Liver (tissue), 9 donors: ENCODE results near the gene NEB. TPM values are rescaled to one million over a fixed set of nuclear protein-coding genes. Genes with fewer than 3 reads are reported as not detected.

Experiments
- DNase-seq: peaks from one replicate; pipeline ENCODE4 v3.0.0-alpha.2; 2017; ENCODE audit warnings: low spot score
- H3K27ac ChIP-seq, 2 donors: one replicate each; pipeline ENCODE4 v1.7.0; 2013; ENCODE audit warnings: inconsistent platforms in 2 of 2, low read length in 2 of 2, control low read depth in 1 of 2, low read depth in 1 of 2, mild to moderate bottlenecking in 1 of 2
- H3K27me3 ChIP-seq, 4 donors: one replicate each; pipeline versions ENCODE4 v1.6.1 to v1.7.0; 2013; ENCODE audit warnings: low read length in 3 of 4, inconsistent platforms in 1 of 4, mild to moderate bottlenecking in 1 of 4, moderate library complexity in 1 of 4; ENCODE audit not compliant: control insufficient read depth in 4 of 4, insufficient read depth in 4 of 4
- H3K36me3 ChIP-seq, 4 donors: one replicate each; pipeline versions ENCODE4 v1.6.1 to v1.7.0; 2013; ENCODE audit warnings: low read length in 3 of 4, mild to moderate bottlenecking in 3 of 4, low read depth in 1 of 4, moderate library complexity in 1 of 4; ENCODE audit not compliant: control insufficient read depth in 4 of 4, insufficient read depth in 3 of 4
- H3K4me1 ChIP-seq, 4 donors: one replicate each; pipeline versions ENCODE4 v1.6.1 to v1.7.0; 2013; ENCODE audit warnings: low read length in 3 of 4, mild to moderate bottlenecking in 3 of 4, moderate library complexity in 1 of 4; ENCODE audit not compliant: control insufficient read depth in 4 of 4, insufficient read depth in 4 of 4
- H3K4me3 ChIP-seq, 3 donors: one replicate each; pipeline versions ENCODE4 v1.6.1 to v1.7.0; 2013; ENCODE audit warnings: low read length in 3 of 3, control low read depth in 1 of 3, low read depth in 1 of 3, mild to moderate bottlenecking in 1 of 3
- H3K9ac ChIP-seq, 2 donors: one replicate each; pipeline ENCODE4 v1.7.0; 2013; ENCODE audit warnings: low read length in 2 of 2, mild to moderate bottlenecking in 2 of 2, moderate library complexity in 2 of 2, control low read depth in 1 of 2, low read depth in 1 of 2
- H3K9me3 ChIP-seq, 4 donors: one replicate each; pipeline versions ENCODE4 v1.6.1 to v1.7.0; 2013; ENCODE audit warnings: low read length in 3 of 4; ENCODE audit not compliant: control insufficient read depth in 4 of 4
- EGR1 ChIP-seq, 2 donors: IDR thresholded peaks; 2 replicates each; pipeline ENCODE4 v1.6.1; 2016 to 2018; ENCODE audit warnings: antibody characterized with exemption in 2 of 2, low read depth in 2 of 2
- FOXA1 ChIP-seq: IDR thresholded peaks from 2 replicates; pipeline ENCODE4 v1.6.1; 2016; ENCODE audit warnings: antibody characterized with exemption
- FOXA2 ChIP-seq: IDR thresholded peaks from 2 replicates; pipeline ENCODE4 v1.6.1; 2016; ENCODE audit warnings: antibody characterized with exemption
- GABPA ChIP-seq, 2 donors: IDR thresholded peaks in 1 of 2; conservative IDR thresholded peaks in 1 of 2; 2 replicates each; pipeline ENCODE4 v1.6.1; 2016; ENCODE audit warnings: antibody characterized with exemption in 2 of 2, mild to moderate bottlenecking in 1 of 2, moderate library complexity in 1 of 2
- HNF4A ChIP-seq, 2 donors: conservative IDR thresholded peaks; 2 replicates each; pipeline ENCODE4 v1.6.1; 2016; ENCODE audit warnings: antibody characterized with exemption in 2 of 2, mild to moderate bottlenecking in 2 of 2
- HNF4G ChIP-seq: IDR thresholded peaks from 2 replicates; pipeline ENCODE4 v1.6.1; 2016; ENCODE audit warnings: antibody characterized with exemption
- JUND ChIP-seq, 2 donors: IDR thresholded peaks; 2 replicates each; pipeline ENCODE4 v1.6.1; 2016; ENCODE audit warnings: antibody characterized with exemption in 2 of 2
- NR2F2 ChIP-seq: IDR thresholded peaks from 2 replicates; pipeline ENCODE4 v1.6.1; 2016; ENCODE audit warnings: antibody characterized with exemption
- RAD21 ChIP-seq, 2 donors: IDR thresholded peaks; 2 replicates each; pipeline ENCODE4 v1.6.1; 2016; ENCODE audit warnings: antibody characterized with exemption in 2 of 2, mild to moderate bottlenecking in 2 of 2
- RXRA ChIP-seq, 2 donors: IDR thresholded peaks; 2 replicates each; pipeline ENCODE4 v1.6.1; 2017 to 2018; ENCODE audit warnings: antibody characterized with exemption in 2 of 2, mild to moderate bottlenecking in 1 of 2
- SP1 ChIP-seq: IDR thresholded peaks from 2 replicates; pipeline ENCODE4 v1.6.1; 2018; ENCODE audit warnings: antibody characterized with exemption, mild to moderate bottlenecking
- WGBS: extraction: QIAGEN DNeasy Blood & Tissue Kit; methylation state at CpG from one replicate; pipeline ENCODE4 v1.1.7; 2013; 5-methylcytosine and 5-hydroxymethylcytosine counted together
- polyA plus RNA-seq, 2 donors: library from polyadenylated mRNA; stranded (reverse) in 1 of 2; unstranded in 1 of 2; fragments of 200-250 nt in 1 of 2; fragments of >200 nt in 1 of 2; fragmentation: Nextera tagmentation in 1 of 2; extraction: Ambion mirVana in 1 of 2; gene quantifications; one replicate each; pipeline versions ENCODE4 v1.2.1 to v1.2.3, GENCODE V29; 2013 to 2015
- total RNA-seq, 2 donors: library from RNA; depleted of rRNA; stranded (reverse); fragments of >200 nt; gene quantifications; one replicate each; pipeline ENCODE4 v1.2.3, GENCODE V29; 2014
- TF ChIP-seq, protein P1 (sequence below): IDR thresholded peaks from 2 replicates; pipeline ENCODE4 v1.6.1; 2016; ENCODE audit warnings: antibody characterized with exemption
- TF ChIP-seq, protein P2 (sequence below): IDR thresholded peaks from 2 replicates; pipeline ENCODE4 v1.6.1; 2016; ENCODE audit warnings: antibody characterized with exemption, mild to moderate bottlenecking
- TF ChIP-seq, protein P3 (sequence below): IDR thresholded peaks from 2 replicates; pipeline ENCODE4 v1.6.1; 2016; ENCODE audit warnings: antibody characterized with exemption
- TF ChIP-seq, protein P4 (sequence below): fragments of 150-350 bp; IDR thresholded peaks from 2 replicates; pipeline ENCODE4 v1.5.1; 2017; ENCODE audit warnings: improper control_type of control experiment, low read depth, low read length; ENCODE audit not compliant: missing input control
- TF ChIP-seq, protein P5 (sequence below): IDR thresholded peaks from 2 replicates; pipeline ENCODE4 v1.6.1; 2016; ENCODE audit warnings: antibody characterized with exemption
- donor health status: healthy.
- donor health status: healthy.
- donor health status: healthy.
- donor health status: healthy.
- donor health status: healthy.

NEB gene
- total and polyA plus RNA-seq, 4 donors, result 0.28 to 6.4 (median 2.7) TPM

DNA sequence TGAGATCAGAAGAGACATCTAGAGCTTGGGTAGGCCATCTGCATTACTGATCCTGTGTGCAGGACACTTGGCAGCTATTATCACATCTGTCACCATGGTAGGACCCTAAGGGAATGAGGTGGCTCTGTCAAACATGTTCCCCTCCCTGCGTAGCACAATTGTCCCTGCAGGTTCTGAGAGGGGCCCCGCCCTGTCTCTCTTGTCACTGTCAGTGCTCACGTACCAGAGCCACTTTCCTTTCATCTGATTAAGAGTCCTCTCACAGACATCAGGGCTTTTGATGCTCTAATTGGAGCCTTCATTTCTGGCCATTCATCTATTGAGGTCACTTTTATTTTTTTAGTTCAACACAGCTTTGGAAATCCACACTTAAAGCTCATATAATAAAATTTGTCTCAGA lies 38.5 kb downstream of the NEB start:
- Histone ChIP-seq H3K4me1 (no peaks in the 10 kb centered on the region), H3K27ac (no peak overlapping the region), H3K9me3 (no peaks in the 10 kb centered on the region), H3K36me3 (no peaks in the 10 kb centered on the region), H3K27me3 (no peaks in the 10 kb centered on the region), H3K9ac (no peak overlapping the region), H3K4me3 (no peak overlapping the region)
- WGBS, result 87% methylated on average over 3 of the region's 3 CpGs
- DNase-seq, result no peak
- TF ChIP-seq, protein P1, sequence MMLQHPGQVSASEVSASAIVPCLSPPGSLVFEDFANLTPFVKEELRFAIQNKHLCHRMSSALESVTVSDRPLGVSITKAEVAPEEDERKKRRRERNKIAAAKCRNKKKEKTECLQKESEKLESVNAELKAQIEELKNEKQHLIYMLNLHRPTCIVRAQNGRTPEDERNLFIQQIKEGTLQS, result no peak
- no peak for TF ChIP-seq JUND (IDR thresholded peaks at IDR 0.05)
- TF ChIP-seq NR2F2, result no peak
- TF ChIP-seq FOXA1, result no peak

DNA sequence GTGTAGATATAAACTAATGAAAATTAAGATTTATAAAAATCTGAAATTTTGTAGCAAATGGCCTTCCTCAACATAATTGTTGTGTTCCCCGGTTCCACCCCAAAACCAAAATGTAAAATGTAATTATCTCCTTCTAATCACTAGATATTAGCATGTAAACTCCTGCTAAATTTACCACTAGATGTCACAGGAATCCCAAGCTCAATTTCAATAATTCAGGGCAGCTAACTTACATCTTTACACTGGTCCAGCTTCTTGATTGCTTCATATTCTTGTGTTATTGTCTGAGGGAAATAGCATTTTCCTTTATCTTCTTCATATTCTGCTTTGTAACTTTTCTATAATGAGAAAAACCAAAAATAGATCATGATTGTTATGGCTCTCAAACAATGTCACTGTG lies 42.6 kb downstream of the NEB start:
- no peak for DNase-seq
- Histone ChIP-seq H3K9me3 (no peaks in the 10 kb centered on the region), H3K9ac (no peak overlapping the region), H3K4me3 (no peak overlapping the region), H3K36me3 (no peaks in the 10 kb centered on the region), H3K4me1 (no peaks in the 10 kb centered on the region), H3K27ac (no peak overlapping the region), H3K27me3 (no peaks in the 10 kb centered on the region)
- 96% methylated on average over 1 of the region's 1 CpG for WGBS
- TF ChIP-seq HNF4G (no peak), HNF4A (conservative IDR thresholded peaks at IDR 0.05) (no peak), GABPA (IDR thresholded peaks at IDR 0.05 in 1 of 2, conservative IDR thresholded peaks at IDR 0.05 in 1 of 2) (no peak), SP1 (no peak), FOXA2 (no peak), EGR1 (IDR thresholded peaks at IDR 0.05; ENCODE audit: low read depth in 2 of 2) (no peak), RAD21 (IDR thresholded peaks at IDR 0.05) (no peak), RXRA (IDR thresholded peaks at IDR 0.05) (no peak), NR2F2 (no peak), FOXA1 (no peak), JUND (IDR thresholded peaks at IDR 0.05) (no peak)
- TF ChIP-seq, protein P2, sequence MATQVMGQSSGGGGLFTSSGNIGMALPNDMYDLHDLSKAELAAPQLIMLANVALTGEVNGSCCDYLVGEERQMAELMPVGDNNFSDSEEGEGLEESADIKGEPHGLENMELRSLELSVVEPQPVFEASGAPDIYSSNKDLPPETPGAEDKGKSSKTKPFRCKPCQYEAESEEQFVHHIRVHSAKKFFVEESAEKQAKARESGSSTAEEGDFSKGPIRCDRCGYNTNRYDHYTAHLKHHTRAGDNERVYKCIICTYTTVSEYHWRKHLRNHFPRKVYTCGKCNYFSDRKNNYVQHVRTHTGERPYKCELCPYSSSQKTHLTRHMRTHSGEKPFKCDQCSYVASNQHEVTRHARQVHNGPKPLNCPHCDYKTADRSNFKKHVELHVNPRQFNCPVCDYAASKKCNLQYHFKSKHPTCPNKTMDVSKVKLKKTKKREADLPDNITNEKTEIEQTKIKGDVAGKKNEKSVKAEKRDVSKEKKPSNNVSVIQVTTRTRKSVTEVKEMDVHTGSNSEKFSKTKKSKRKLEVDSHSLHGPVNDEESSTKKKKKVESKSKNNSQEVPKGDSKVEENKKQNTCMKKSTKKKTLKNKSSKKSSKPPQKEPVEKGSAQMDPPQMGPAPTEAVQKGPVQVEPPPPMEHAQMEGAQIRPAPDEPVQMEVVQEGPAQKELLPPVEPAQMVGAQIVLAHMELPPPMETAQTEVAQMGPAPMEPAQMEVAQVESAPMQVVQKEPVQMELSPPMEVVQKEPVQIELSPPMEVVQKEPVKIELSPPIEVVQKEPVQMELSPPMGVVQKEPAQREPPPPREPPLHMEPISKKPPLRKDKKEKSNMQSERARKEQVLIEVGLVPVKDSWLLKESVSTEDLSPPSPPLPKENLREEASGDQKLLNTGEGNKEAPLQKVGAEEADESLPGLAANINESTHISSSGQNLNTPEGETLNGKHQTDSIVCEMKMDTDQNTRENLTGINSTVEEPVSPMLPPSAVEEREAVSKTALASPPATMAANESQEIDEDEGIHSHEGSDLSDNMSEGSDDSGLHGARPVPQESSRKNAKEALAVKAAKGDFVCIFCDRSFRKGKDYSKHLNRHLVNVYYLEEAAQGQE, result no peak
- TF ChIP-seq, protein P3, sequence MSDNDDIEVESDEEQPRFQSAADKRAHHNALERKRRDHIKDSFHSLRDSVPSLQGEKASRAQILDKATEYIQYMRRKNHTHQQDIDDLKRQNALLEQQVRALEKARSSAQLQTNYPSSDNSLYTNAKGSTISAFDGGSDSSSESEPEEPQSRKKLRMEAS, result no peak
- TF ChIP-seq, protein P4, sequence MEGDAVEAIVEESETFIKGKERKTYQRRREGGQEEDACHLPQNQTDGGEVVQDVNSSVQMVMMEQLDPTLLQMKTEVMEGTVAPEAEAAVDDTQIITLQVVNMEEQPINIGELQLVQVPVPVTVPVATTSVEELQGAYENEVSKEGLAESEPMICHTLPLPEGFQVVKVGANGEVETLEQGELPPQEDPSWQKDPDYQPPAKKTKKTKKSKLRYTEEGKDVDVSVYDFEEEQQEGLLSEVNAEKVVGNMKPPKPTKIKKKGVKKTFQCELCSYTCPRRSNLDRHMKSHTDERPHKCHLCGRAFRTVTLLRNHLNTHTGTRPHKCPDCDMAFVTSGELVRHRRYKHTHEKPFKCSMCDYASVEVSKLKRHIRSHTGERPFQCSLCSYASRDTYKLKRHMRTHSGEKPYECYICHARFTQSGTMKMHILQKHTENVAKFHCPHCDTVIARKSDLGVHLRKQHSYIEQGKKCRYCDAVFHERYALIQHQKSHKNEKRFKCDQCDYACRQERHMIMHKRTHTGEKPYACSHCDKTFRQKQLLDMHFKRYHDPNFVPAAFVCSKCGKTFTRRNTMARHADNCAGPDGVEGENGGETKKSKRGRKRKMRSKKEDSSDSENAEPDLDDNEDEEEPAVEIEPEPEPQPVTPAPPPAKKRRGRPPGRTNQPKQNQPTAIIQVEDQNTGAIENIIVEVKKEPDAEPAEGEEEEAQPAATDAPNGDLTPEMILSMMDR, result no peak
- TF ChIP-seq, protein P1, result no peak
- TF ChIP-seq, protein P5, sequence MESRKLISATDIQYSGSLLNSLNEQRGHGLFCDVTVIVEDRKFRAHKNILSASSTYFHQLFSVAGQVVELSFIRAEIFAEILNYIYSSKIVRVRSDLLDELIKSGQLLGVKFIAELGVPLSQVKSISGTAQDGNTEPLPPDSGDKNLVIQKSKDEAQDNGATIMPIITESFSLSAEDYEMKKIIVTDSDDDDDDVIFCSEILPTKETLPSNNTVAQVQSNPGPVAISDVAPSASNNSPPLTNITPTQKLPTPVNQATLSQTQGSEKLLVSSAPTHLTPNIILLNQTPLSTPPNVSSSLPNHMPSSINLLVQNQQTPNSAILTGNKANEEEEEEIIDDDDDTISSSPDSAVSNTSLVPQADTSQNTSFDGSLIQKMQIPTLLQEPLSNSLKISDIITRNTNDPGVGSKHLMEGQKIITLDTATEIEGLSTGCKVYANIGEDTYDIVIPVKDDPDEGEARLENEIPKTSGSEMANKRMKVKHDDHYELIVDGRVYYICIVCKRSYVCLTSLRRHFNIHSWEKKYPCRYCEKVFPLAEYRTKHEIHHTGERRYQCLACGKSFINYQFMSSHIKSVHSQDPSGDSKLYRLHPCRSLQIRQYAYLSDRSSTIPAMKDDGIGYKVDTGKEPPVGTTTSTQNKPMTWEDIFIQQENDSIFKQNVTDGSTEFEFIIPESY, result no peak
